Astrocyte (in vitro differentiated cells and primary cell): ENCODE results near the gene CCDC88B. TPM values are rescaled to one million over a fixed set of nuclear protein-coding genes. Genes with fewer than 3 reads are reported as not detected.

Experiments
- DNase-seq: peaks from one replicate; pipeline ENCODE4 v3.0.0-alpha.2; 2010; ENCODE audit warnings: low read depth
- FAIRE-seq: peaks from 2 replicates; lab custom pipeline; 2011; peaks lifted over from hg19 to GRCh38; lab: Jason Lieb, UNC
- H2AFZ ChIP-seq: 2 replicates; pipeline ENCODE4 v1.6.0; 2012; ENCODE audit warnings: low read depth, low read length, inconsistent platforms
- H3K27ac ChIP-seq: 2 replicates; pipeline ENCODE4 v1.5.1; 2011; ENCODE audit warnings: low read depth, low read length, inconsistent platforms
- H3K27me3 ChIP-seq: 2 replicates; pipeline ENCODE4 v1.6.0; 2011; ENCODE audit warnings: low read length, inconsistent platforms; ENCODE audit not compliant: insufficient read depth
- H3K36me3 ChIP-seq: 2 replicates; pipeline ENCODE4 v1.5.1; 2011; ENCODE audit warnings: low read length, inconsistent platforms; ENCODE audit not compliant: insufficient read depth
- H3K4me1 ChIP-seq: 2 replicates; pipeline ENCODE4 v1.5.1; 2011; ENCODE audit warnings: low read length, inconsistent platforms; ENCODE audit not compliant: insufficient read depth
- H3K4me2 ChIP-seq: 2 replicates; pipeline ENCODE4 v1.6.0; 2012; ENCODE audit warnings: low read length, inconsistent platforms
- H3K4me3 ChIP-seq: 2 replicates; pipeline ENCODE4 v1.5.1; 2011; ENCODE audit warnings: low read depth, mild to moderate bottlenecking, low read length, inconsistent platforms; ENCODE audit not compliant: insufficient read depth
- H3K79me2 ChIP-seq: 2 replicates; pipeline ENCODE4 v1.6.0; 2012; ENCODE audit warnings: mild to moderate bottlenecking, low read length, inconsistent platforms; ENCODE audit not compliant: insufficient read depth
- H3K9ac ChIP-seq: 2 replicates; pipeline ENCODE4 v1.6.0; 2012; ENCODE audit warnings: mild to moderate bottlenecking, low read length, inconsistent platforms
- H3K9me3 ChIP-seq: 2 replicates; pipeline ENCODE4 v1.5.1; 2012; ENCODE audit warnings: low read depth, mild to moderate bottlenecking, low read length, inconsistent platforms; ENCODE audit not compliant: insufficient read depth
- H4K20me1 ChIP-seq: 2 replicates; pipeline ENCODE4 v1.6.0; 2012; ENCODE audit warnings: low read length, inconsistent platforms; ENCODE audit not compliant: insufficient read depth
- H3K27ac Mint-ChIP-seq: one replicate; pipeline ENCODE4 v1.8.0; 2021; ENCODE audit warnings: mild to moderate bottlenecking, mixed read lengths; ENCODE audit not compliant: unreplicated experiment
- H3K27me3 Mint-ChIP-seq: one replicate; pipeline ENCODE4 v1.8.0; 2021; ENCODE audit warnings: low read depth, mixed read lengths; ENCODE audit not compliant: unreplicated experiment
- H3K36me3 Mint-ChIP-seq: one replicate; pipeline ENCODE4 v1.8.0; 2021; ENCODE audit warnings: low read depth, mixed read lengths; ENCODE audit not compliant: unreplicated experiment
- H3K4me1 Mint-ChIP-seq: one replicate; pipeline ENCODE4 v1.8.0; 2021; ENCODE audit warnings: low read depth, mixed read lengths; ENCODE audit not compliant: unreplicated experiment
- H3K4me3 Mint-ChIP-seq: one replicate; pipeline ENCODE4 v1.8.0; 2021; ENCODE audit warnings: mild to moderate bottlenecking, moderate library complexity, mixed read lengths; ENCODE audit not compliant: unreplicated experiment
- H3K9me3 Mint-ChIP-seq: one replicate; pipeline ENCODE4 v1.8.0; 2021; ENCODE audit warnings: mild to moderate bottlenecking, mixed read lengths; ENCODE audit not compliant: unreplicated experiment
- EZH2 ChIP-seq: IDR thresholded peaks from 2 replicates; pipeline ENCODE4 v1.6.1; 2012; ENCODE audit warnings: mild to moderate bottlenecking, low read length, inconsistent platforms; ENCODE audit not compliant: insufficient read depth
- total RNA-seq: library from RNA; stranded (reverse); gene quantifications from 2 replicates; pipeline ENCODE4 v1.2.1, GENCODE V29; 2021
- TF ChIP-seq, protein P1 (sequence below): IDR thresholded peaks from 2 replicates; pipeline ENCODE4 v1.5.1; 2011; ENCODE audit warnings: low read depth, mild to moderate bottlenecking, inconsistent platforms, low read length, moderate library complexity; ENCODE audit not compliant: insufficient read depth

Gene CCDC88B
- total RNA-seq, 1 donor from 2014 or later = 1.2 TPM

DNA sequence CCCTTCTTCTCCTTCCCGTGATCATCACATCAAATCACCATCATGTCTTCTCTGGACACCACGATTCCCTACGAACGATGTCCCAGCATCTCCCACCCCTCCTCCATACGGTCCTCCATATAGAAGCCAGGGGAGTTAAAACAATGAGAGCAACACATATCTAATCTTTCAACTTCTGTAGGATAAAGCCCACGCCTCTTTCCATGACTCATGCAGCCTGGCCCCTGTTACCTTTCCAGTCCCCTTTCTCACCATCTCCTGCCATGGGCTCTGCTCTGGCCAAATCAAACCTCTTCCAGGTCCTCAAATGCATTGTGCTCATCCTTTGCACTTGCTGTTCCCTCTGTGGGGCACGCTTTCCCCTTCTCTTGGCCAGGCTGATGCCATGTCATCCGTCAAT, 42.6 kb downstream of the CCDC88B start:
- H3K4me3 Mint-ChIP-seq = no peak overlapping the region
- no peaks in the 10 kb centered on the region for H4K20me1 ChIP-seq
- no peak for DNase-seq

DNA sequence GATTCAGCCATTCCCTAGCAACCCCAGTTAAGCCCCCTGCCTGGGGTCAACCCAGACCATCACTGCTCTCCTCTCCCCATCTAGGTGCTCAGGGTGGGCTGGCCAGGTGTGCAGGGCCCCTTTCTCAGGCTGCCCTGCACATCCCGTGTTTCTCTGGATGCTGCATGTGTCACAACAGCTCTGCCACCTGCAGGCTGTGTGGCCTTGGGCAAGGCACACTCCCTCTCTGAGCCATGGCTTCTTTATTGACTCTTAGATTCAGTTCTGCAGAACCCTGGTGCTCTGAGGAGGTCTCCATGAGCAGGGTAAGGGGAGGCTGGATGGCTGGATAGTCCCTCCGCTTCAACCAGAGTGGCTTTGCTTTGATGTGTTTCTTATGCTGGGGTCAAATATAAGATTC, 43.6 kb downstream of the CCDC88B start:
- Mint-ChIP-seq H3K27me3 (peaks cover 10% of the 10 kb centered on the region), H3K9me3 (peaks cover 3% of the 10 kb centered on the region), H3K36me3 (no peaks in the 10 kb centered on the region), H3K4me3 (no peak overlapping the region), H3K4me1 (peaks cover 7% of the 10 kb centered on the region), H3K27ac (peak overlapping the region; percentile 9)
- no peaks in the 10 kb centered on the region for H3K27me3 ChIP-seq
- no peak overlapping the region for H3K4me2 ChIP-seq
- no peak overlapping the region for H3K9ac ChIP-seq
- FAIRE-seq (no peak), DNase-seq (no peak)
- no peaks in the 10 kb centered on the region for H4K20me1 ChIP-seq
- no peak overlapping the region for H3K27ac ChIP-seq
- H3K4me1 ChIP-seq = peaks cover 8% of the 10 kb centered on the region
- no peaks in the 10 kb centered on the region for H3K36me3 ChIP-seq
- no peak overlapping the region for H2AFZ ChIP-seq
- H3K4me3 ChIP-seq = no peak overlapping the region
- no peaks in the 10 kb centered on the region for H3K79me2 ChIP-seq
- TF ChIP-seq EZH2 = no peak
- TF ChIP-seq, protein P1, sequence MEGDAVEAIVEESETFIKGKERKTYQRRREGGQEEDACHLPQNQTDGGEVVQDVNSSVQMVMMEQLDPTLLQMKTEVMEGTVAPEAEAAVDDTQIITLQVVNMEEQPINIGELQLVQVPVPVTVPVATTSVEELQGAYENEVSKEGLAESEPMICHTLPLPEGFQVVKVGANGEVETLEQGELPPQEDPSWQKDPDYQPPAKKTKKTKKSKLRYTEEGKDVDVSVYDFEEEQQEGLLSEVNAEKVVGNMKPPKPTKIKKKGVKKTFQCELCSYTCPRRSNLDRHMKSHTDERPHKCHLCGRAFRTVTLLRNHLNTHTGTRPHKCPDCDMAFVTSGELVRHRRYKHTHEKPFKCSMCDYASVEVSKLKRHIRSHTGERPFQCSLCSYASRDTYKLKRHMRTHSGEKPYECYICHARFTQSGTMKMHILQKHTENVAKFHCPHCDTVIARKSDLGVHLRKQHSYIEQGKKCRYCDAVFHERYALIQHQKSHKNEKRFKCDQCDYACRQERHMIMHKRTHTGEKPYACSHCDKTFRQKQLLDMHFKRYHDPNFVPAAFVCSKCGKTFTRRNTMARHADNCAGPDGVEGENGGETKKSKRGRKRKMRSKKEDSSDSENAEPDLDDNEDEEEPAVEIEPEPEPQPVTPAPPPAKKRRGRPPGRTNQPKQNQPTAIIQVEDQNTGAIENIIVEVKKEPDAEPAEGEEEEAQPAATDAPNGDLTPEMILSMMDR = no peak
- H3K9me3 ChIP-seq = no peaks in the 10 kb centered on the region

More for the DNA sequence above, 42.6 kb downstream of the CCDC88B start:
- Histone ChIP-seq H3K36me3 (no peaks in the 10 kb centered on the region), H3K79me2 (no peaks in the 10 kb centered on the region), H2AFZ (no peak overlapping the region), H3K9me3 (no peaks in the 10 kb centered on the region), H3K27me3 (no peaks in the 10 kb centered on the region), H3K9ac (no peak overlapping the region), H3K4me1 (peaks cover 8% of the 10 kb centered on the region), H3K27ac (no peak overlapping the region), H3K4me3 (no peak overlapping the region), H3K4me2 (no peak overlapping the region)
- no peak for FAIRE-seq
- no peak for TF ChIP-seq EZH2
- TF ChIP-seq, protein P1 = no peak
- Mint-ChIP-seq H3K36me3 (no peaks in the 10 kb centered on the region), H3K27ac (no peak overlapping the region), H3K27me3 (peaks cover 12% of the 10 kb centered on the region), H3K4me1 (peaks cover 7% of the 10 kb centered on the region), H3K9me3 (no peaks in the 10 kb centered on the region)

DNA sequence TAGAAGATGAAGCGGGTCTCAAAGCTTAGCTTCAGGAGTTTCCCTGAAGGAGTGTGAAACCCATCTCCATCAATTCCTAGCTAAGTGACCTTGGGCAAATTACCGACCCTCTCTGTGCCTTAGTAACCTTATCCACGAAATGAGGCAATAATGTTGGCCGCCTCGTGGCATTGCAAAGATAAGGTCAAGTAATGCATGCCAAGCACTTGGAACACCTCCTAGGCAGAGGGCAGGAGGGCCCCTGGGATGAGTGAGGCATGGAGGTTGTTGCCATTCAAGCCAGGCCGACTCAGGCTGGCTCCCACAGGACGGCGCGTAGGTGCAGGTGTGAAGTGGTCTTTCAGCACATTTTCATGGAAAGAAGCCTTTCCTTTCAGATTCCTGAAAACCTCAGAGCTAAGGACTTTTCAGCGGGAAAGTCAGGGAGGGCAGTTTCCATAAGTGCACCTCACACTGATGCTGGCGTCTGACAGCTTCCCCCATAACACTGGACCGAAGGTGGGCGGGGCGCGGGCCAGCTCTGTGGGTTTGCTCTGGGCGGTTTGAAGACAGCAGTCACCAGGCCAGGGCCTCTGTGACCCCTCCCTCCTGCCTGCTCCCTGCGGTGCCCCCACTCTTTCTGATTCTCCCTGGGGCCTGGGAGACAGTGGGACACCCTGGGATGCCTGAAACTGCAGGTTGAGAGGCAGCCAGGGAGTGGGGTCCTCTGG, 44.2 kb downstream of the CCDC88B start:
- FAIRE-seq = no peak

More for the DNA sequence above, 44.2 kb downstream of the CCDC88B start:
- peaks cover 3% of the 10 kb centered on the region for H3K27me3 ChIP-seq
- no peaks in the 10 kb centered on the region for H3K36me3 Mint-ChIP-seq
- H3K27ac Mint-ChIP-seq = no peak overlapping the region
- H3K4me3 Mint-ChIP-seq = no peak overlapping the region
- no peak overlapping the region for H3K4me2 ChIP-seq
- H3K79me2 ChIP-seq = no peaks in the 10 kb centered on the region
- no peaks in the 10 kb centered on the region for H4K20me1 ChIP-seq
- H3K36me3 ChIP-seq = no peaks in the 10 kb centered on the region
- H3K4me1 Mint-ChIP-seq = peaks cover 7% of the 10 kb centered on the region
- H3K4me3 ChIP-seq = no peak overlapping the region
- peaks cover 3% of the 10 kb centered on the region for H3K9me3 Mint-ChIP-seq
- TF ChIP-seq EZH2 = no peak
- TF ChIP-seq, protein P1 = no peak
- H3K27ac ChIP-seq = no peak overlapping the region
- no peak overlapping the region for H2AFZ ChIP-seq
- H3K9ac ChIP-seq = no peak overlapping the region
- H3K4me1 ChIP-seq = peaks cover 8% of the 10 kb centered on the region
- H3K9me3 ChIP-seq = no peaks in the 10 kb centered on the region
- peaks cover 10% of the 10 kb centered on the region for H3K27me3 Mint-ChIP-seq
- DNase-seq = no peak
